GM23338 (cell line): Measurements from ENCODE around the gene ATG2B. TPM values are rescaled to one million over a fixed set of nuclear protein-coding genes. Genes with fewer than 3 reads are reported as not detected.

Experiments used
- ATAC-seq: fragments of 200-7000 bp; cut with Tn5 transposase; 3 replicates; pipeline ENCODE4 v1.9.1; 2020
- DNase-seq: peaks from one replicate; pipeline ENCODE4 v3.0.0-alpha.2; 2015; ENCODE audit warnings: low spot score
- H2AFZ ChIP-seq: fragments of 200-600 bp; sonication (generic); 2 replicates; pipeline ENCODE4 v1.8.0; 2016; ENCODE audit warnings: antibody characterized with exemption, mild to moderate bottlenecking, moderate library complexity
- H3F3A ChIP-seq: fragments of 200-600 bp; sonication (generic); replicated peaks from 2 replicates; pipeline ENCODE4 v1.8.0; 2017; ENCODE audit warnings: antibody characterized with exemption, mixed run types, low read depth
- H3K27ac ChIP-seq: fragments of 200-600 bp; sonication (generic); 2 replicates; pipeline ENCODE4 v1.6.1; 2016; ENCODE audit warnings: low read depth
- H3K27me3 ChIP-seq: fragments of 200-600 bp; sonication (generic); 2 replicates; pipeline ENCODE4 v1.8.0; 2016; ENCODE audit warnings: mild to moderate bottlenecking, mixed run types, moderate library complexity; ENCODE audit not compliant: insufficient read depth
- H3K36me3 ChIP-seq: fragments of 200-600 bp; sonication (generic); 2 replicates; pipeline ENCODE4 v1.8.0; 2016; ENCODE audit warnings: mild to moderate bottlenecking; ENCODE audit not compliant: insufficient read depth
- H3K4me1 ChIP-seq: fragments of 200-600 bp; sonication (generic); 2 replicates; pipeline ENCODE4 v1.8.0; 2016; ENCODE audit warnings: mild to moderate bottlenecking, moderate library complexity; ENCODE audit not compliant: insufficient read depth
- H3K4me2 ChIP-seq: fragments of 200-600 bp; sonication (generic); 2 replicates; pipeline ENCODE4 v1.7.1; 2017; ENCODE audit warnings: mixed run types
- H3K4me3 ChIP-seq: fragments of 200-600 bp; sonication (generic); 2 replicates; pipeline ENCODE4 v1.6.1; 2016; ENCODE audit warnings: mixed run types
- H3K79me2 ChIP-seq: fragments of 200-600 bp; sonication (generic); replicated peaks from 2 replicates; pipeline ENCODE4 v1.8.0; 2017; ENCODE audit warnings: mild to moderate bottlenecking; ENCODE audit not compliant: insufficient read depth
- H3K9me2 ChIP-seq: fragments of 200-600 bp; sonication (generic); 2 replicates; pipeline ENCODE4 v1.8.0; 2017; ENCODE audit not compliant: insufficient read depth
- H4K20me1 ChIP-seq: fragments of 200-600 bp; sonication (generic); replicated peaks from 2 replicates; pipeline ENCODE4 v1.8.0; 2017; ENCODE audit warnings: mild to moderate bottlenecking; ENCODE audit not compliant: insufficient read depth
- H3K27ac Mint-ChIP-seq: 2 replicates; pipeline ENCODE4 v1.8.0; 2020; ENCODE audit warnings: inconsistent platforms, mild to moderate bottlenecking, moderate library complexity, mixed read lengths
- H3K27me3 Mint-ChIP-seq: 3 replicates; pipeline ENCODE4 v1.8.0; 2022; ENCODE audit warnings: low read depth, mild to moderate bottlenecking, moderate library complexity, mixed read lengths, inconsistent platforms; ENCODE audit not compliant: insufficient read depth, poor library complexity
- H3K36me3 Mint-ChIP-seq: 3 replicates; pipeline ENCODE4 v1.8.0; 2021; ENCODE audit warnings: low read depth, mild to moderate bottlenecking, inconsistent platforms, moderate library complexity, mixed read lengths
- H3K4me1 Mint-ChIP-seq: 3 replicates; pipeline ENCODE4 v1.8.0; 2020; ENCODE audit warnings: mild to moderate bottlenecking, inconsistent platforms, mixed read lengths
- H3K4me3 Mint-ChIP-seq: 3 replicates; pipeline ENCODE4 v1.8.0; 2021; ENCODE audit warnings: moderate library complexity, mild to moderate bottlenecking, inconsistent platforms, mixed read lengths
- H3K9me3 Mint-ChIP-seq: 3 replicates; pipeline ENCODE4 v1.8.0; 2020; ENCODE audit warnings: moderate library complexity, mild to moderate bottlenecking, inconsistent platforms, mixed read lengths
- CREB1 ChIP-seq: fragments of 250-450 bp; sonication (Bioruptor Pico); IDR thresholded peaks from 2 replicates; pipeline ENCODE4 v1.5.0; 2020; ENCODE audit warnings: low read depth, mild to moderate bottlenecking, moderate library complexity
- CTCF ChIP-seq, 2 experiments: fragments of 200-600 bp in 1 of 2; sonication (generic) in 1 of 2; conservative IDR thresholded peaks; 2 replicates each; pipeline versions ENCODE4 v1.5.1 to v1.6.1; 2016 to 2017; ENCODE audit warnings: antibody characterized with exemption in 2 of 2, low read depth in 2 of 2, mild to moderate bottlenecking in 2 of 2, moderate library complexity in 1 of 2
- ETS1 ChIP-seq: IDR thresholded peaks from 2 replicates; pipeline ENCODE4 v1.6.1; 2016; ENCODE audit warnings: antibody characterized with exemption
- EZH2 ChIP-seq: fragments of 200-600 bp; sonication (generic); IDR thresholded peaks from one replicate; pipeline ENCODE4 v1.8.0; 2017; ENCODE audit warnings: antibody characterized with exemption, mild to moderate bottlenecking, low read depth; ENCODE audit not compliant: unreplicated experiment
- EZH2phosphoT487 ChIP-seq: fragments of 200-600 bp; sonication (generic); IDR thresholded peaks from one replicate; pipeline ENCODE4 v1.8.1; 2018; ENCODE audit warnings: antibody characterized with exemption; ENCODE audit not compliant: unreplicated experiment
- JUNB ChIP-seq: IDR thresholded peaks from one replicate; pipeline ENCODE4 v1.6.1; 2016; ENCODE audit warnings: antibody characterized with exemption; ENCODE audit not compliant: unreplicated experiment
- NANOG ChIP-seq: IDR thresholded peaks from 2 replicates; pipeline ENCODE4 v1.6.1; 2016; ENCODE audit warnings: antibody characterized with exemption, borderline replicate concordance
- POLR2AphosphoS5 ChIP-seq: IDR thresholded peaks from 2 replicates; pipeline ENCODE4 v1.6.1; 2016; ENCODE audit warnings: antibody characterized with exemption, low read depth
- REST ChIP-seq: IDR thresholded peaks from one replicate; pipeline ENCODE4 v1.6.1; 2018; ENCODE audit warnings: antibody characterized with exemption; ENCODE audit not compliant: unreplicated experiment
- STAT1 ChIP-seq: IDR thresholded peaks from one replicate; pipeline ENCODE4 v1.6.1; 2016; ENCODE audit warnings: antibody characterized with exemption; ENCODE audit not compliant: unreplicated experiment
- ZNF114 ChIP-seq: fragments of 250-450 bp; sonication (Bioruptor Pico); IDR thresholded peaks from 2 replicates; pipeline ENCODE4 v1.5.0; 2020; ENCODE audit warnings: mild to moderate bottlenecking, moderate library complexity
- ZNF331 ChIP-seq: fragments of 250-450 bp; sonication (Bioruptor Pico); IDR thresholded peaks from 2 replicates; pipeline ENCODE4 v1.5.0; 2020; ENCODE audit warnings: low read depth, mild to moderate bottlenecking, moderate library complexity
- ZNF462 ChIP-seq: fragments of 250-450 bp; sonication (Bioruptor Pico); IDR thresholded peaks from 2 replicates; pipeline ENCODE4 v1.5.0; 2020; ENCODE audit warnings: mild to moderate bottlenecking, moderate library complexity
- polyA plus RNA-seq: library from polyadenylated mRNA; unstranded; fragments of >200 nt; fragmentation: Nextera tagmentation; extraction: Ambion mirVana; gene quantifications from 2 replicates; pipeline ENCODE4 v1.2.1, GENCODE V29; 2016
- total RNA-seq: library from RNA; depleted of rRNA; stranded (reverse); fragments of >200 nt; shearing (Covaris generic); gene quantifications from 2 replicates; pipeline ENCODE4 v1.2.3, GENCODE V29; 2014

ATG2B gene
- total and polyA plus RNA-seq, 2 experiments from 2014 or later, result 3.8 to 15.4 TPM

- Mint-ChIP-seq H3K27me3 (peaks cover 8% of the 10 kb centered on the region), H3K4me3 (no peak overlapping the region), H3K27ac (no peak overlapping the region), H3K9me3 (peaks cover 35% of the 10 kb centered on the region), H3K4me1 (peaks cover 7% of the 10 kb centered on the region), H3K36me3 (peaks cover 17% of the 10 kb centered on the region; the same call in 2 of the 3 replicates)
- H3K4me1 ChIP-seq, result peaks cover 15% of the 10 kb centered on the region
- TF ChIP-seq JUNB (no peak), ZNF331 (no peak), ZNF462 (CRISPR knock-in tag) (no peak), ZNF114 (CRISPR knock-in tag) (no peak), CREB1 (CRISPR knock-in tag) (no peak), EZH2phosphoT487 (no peak), STAT1 (no peak), POLR2AphosphoS5 (no peak), NANOG (no peak), REST (no peak), ETS1 (no peak), EZH2 (no peak), CTCF (conservative IDR thresholded peaks at IDR 0.05; ENCODE audit: low read depth in 2 of 2) (no peak)
- H3K9me2 ChIP-seq, result no peaks in the 10 kb centered on the region
- DNase-seq (no peak), ATAC-seq (no peak)
- no peak overlapping the region for H3K27ac ChIP-seq
- no peaks in the 10 kb centered on the region for H3F3A ChIP-seq
- H3K79me2 ChIP-seq, result no peaks in the 10 kb centered on the region
- H3K27me3 ChIP-seq, result no peaks in the 10 kb centered on the region
- H3K4me3 ChIP-seq, result no peak overlapping the region
- H4K20me1 ChIP-seq, result no peaks in the 10 kb centered on the region
- no peak overlapping the region for H3K4me2 ChIP-seq
- no peak overlapping the region for H2AFZ ChIP-seq
- no peaks in the 10 kb centered on the region for H3K36me3 ChIP-seq
Measured at GRCh38 chr14:96273629-96274028, 89.5 kb downstream of the ATG2B start.
